GM19025 (cell line): ENCODE data around the gene UBALD2.
"Not testable (repeated sequence)": the region's sequence is repeated elsewhere in the genome, so short reads cannot be mapped to it uniquely, and the experiment has no call there.

Source experiments
- ATAC-seq: cut with Tn5 transposase; IDR thresholded peaks from one replicate; pipeline ENCODE4 v1.9.1; 2021; ENCODE audit warnings: mild to moderate bottlenecking, low read depth, moderate library complexity; ENCODE audit not compliant: unreplicated experiment

The UBALD2 gene

GRCh38 chr17:76275382-76276068 is 10.4 kb downstream of the UBALD2 start:
- ATAC-seq: no peak

DNA sequence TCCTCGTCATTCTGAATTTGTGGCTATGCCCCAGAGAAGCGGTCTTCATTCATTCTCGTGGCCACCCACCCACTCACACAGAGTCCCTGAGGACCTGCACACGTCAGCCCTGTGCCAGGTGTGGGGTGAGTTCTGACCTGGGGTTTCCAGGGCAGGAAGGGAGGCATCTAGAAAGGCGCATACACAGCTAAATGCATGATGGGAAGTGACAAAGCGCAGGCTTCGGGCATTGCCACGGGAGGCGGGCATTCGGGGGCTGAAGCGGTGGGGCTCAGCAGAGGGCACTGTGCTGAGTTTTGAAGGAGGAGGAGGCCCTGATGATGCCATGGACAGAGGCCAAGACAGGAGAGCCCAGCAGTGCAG is 10.9 kb downstream of the UBALD2 start:
- ATAC-seq: no peak

DNA sequence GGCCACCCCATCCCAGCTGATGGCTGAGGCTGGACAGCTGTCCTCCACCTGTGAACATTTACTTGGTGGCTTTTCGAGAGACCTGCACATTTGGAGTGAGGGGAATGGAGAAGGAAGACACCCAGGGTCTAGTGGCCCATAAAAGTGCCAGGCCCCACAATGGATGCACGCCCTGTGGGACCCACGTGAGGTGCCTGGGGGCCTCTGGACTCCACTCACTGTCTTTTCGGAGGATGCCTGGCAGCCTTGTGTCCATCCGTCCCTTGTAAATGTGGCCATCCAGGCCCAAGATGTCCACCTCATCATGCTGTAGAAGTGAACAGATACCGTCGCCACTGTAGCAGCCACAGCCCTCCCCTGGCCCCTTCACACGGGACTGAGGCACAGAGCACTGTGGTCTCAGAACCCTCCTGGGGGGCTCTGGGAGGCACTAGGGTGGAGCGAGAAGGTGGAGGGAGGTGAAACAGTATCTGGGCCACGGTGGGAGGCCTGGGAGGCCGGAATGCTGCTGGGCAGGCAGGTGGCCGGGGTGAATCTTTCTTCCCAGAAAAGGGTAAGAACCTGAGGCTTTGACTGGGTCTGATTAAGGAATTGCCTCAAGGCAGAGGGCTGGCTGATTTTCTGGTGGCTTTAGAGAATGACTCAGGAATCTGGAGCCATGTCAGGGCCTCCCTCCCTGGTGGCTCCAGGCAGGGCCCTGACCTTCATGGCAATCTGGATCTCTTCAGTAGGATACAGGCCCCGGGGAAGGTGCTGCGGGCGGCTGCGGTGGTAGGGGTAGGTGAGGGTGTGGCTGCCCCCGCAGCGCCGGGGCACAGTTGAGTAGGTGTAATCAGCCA is 11.5 kb downstream of the UBALD2 start:
- ATAC-seq: no peak

GRCh38 chr17:76277300-76278267 is 12.4 kb downstream of the UBALD2 start:
- ATAC-seq: no peak

DNA sequence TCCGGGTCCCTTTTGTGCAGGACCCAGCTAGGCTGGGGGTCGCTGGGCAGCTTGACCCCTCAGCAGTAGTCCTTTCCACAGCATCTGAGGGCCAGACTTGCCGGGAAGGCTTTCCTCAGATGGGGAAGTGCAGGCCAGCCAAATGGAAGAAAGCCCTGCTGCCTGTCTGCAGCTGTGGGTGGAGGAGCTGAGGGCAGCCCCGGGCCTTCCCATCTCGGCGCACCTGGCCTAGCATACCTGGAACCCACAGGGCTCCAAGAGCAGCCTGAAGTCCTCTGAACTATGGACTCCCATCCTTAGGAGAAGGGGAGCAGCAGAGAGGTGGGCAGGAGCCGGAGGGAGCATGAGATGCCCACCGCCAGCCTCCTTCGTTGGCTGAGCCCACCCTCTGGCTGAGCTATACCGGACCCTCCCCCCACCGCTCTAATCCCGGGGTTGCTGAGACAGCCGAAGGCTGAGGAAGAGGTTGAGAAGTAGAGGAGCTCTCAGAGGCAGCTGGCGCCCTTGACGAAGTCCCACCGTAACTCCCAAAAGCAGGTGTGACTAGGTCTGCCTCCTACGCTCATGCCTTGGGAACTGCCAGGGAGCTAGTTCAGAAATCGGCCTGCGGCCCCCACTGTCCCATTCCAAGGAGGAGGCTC is 13.2 kb downstream of the UBALD2 start:
- no peak for ATAC-seq

DNA sequence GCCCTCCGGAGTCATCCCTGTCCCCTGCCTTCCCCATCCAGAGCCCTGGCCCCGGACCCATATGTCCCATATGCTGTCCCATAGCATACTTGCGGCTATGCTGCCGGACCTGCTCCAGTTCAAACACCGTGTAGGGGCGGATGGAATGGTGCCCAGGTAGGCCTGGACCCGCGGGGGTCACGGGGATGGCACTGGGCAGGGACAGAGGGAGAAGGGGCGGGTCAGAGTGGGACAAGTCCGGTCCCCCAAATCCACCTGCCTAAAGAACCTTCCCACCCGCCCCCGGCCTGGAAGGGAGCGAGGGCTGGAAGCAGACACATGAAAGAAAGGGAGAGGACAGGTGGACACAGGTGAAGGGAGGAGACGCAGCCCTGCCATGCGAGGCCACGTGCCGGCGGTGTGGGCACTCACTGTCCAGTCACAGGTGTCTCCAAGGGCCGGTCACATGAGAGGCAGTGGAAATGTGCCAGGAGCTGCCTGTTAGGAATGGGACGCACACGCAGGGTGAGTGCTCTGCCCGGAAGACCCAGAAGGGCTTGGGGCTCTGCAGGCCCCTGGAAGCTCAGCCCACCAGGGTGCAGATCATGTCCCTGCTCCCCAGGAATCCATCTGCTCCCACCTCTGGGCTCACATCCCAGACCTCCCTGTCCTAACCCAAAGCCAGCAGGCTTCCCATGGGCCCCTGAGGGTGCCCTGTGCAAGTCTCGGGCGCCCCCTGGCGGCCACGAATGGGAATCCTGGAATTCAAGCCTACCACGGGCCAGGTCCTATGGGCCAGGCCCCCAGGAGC is 14.0 kb downstream of the UBALD2 start:
- ATAC-seq: no peak

DNA sequence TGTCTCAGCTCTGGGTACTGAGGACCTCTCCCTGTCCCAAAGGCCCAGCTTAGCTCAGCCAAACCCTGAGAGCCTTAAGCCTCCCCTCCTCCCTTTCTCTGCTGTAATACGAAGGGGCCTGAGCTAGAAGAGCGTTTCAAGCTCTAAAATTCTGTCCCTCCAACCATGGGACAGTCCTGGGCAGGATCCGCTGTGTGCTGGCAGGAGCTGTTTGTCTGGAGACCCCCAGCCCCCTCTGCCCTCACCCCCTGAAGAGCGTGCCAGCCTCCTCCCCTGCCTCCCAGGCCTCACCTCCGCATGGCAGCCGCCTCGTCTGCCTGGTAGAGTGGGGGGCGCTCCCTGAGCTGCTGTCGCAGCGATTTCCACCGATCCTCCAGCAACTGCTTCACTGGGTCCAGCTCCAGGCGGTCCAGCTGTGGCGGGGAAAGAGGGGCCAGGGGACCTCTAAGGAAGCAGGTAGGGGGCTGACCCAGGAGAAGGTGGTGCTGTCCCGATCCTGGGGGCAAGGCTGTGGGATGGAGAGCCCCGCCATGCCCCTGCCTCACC is 14.7 kb downstream of the UBALD2 start:
- no peak for ATAC-seq

GRCh38 chr17:76280650-76281049 is 15.5 kb downstream of the UBALD2 start:
- no peak for ATAC-seq

GRCh38 chr17:76281573-76282371 is 16.6 kb downstream of the UBALD2 start:
- ATAC-seq: no peak

DNA sequence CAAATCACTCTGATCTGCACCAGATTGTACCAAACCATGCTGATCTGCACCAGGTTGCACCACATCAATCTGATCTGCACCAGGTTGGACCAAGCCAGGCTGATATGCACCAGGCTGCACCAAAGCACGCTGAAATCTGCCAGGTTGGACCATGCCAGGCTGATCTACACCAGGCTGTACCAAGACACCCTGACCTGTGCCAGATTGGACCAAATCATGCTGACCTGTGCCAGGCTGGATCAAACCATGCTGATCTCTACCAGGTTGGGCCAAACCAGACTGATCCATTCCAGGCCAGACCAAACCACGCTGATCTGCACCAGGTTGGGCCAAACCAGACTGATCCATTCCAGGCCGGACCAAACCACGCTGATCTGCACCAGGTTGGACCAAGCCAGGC is 27.4 kb downstream of the UBALD2 start:
- no peak for ATAC-seq

- ATAC-seq: no peak
Measured at GRCh38 chr17:76293106-76293505, 28.0 kb downstream of the UBALD2 start.

DNA sequence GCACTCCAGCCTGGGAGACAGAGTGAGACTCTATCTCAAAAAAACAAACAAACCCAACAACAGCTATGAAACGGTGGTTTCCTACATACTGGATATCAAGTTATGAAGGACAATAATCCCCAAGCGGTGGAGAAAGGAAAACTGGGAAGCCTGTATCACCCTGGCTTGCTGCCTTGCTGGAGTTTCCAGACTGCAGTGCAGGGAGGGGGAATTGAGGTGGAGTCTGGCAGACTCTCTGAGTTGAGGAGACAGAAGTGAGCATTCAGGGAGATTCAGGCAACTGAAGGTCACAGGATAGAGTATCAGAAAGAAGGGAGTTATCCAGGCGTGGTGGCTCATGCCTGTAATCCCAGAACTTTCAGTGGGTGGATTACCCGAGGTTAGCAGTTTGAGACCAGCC is 31.0 kb downstream of the UBALD2 start:
- no peak for ATAC-seq

GRCh38 chr17:76296889-76297288 is 31.7 kb downstream of the UBALD2 start:
- ATAC-seq: no peak

- ATAC-seq: no peak
Measured at GRCh38 chr17:76297436-76297835, 32.3 kb downstream of the UBALD2 start.

GRCh38 chr17:76304226-76305134 is 39.3 kb downstream of the UBALD2 start:
- no peak for ATAC-seq

- ATAC-seq: not testable (repeated sequence)
Measured at GRCh38 chr17:76305135-76305454, 39.9 kb downstream of the UBALD2 start.

DNA sequence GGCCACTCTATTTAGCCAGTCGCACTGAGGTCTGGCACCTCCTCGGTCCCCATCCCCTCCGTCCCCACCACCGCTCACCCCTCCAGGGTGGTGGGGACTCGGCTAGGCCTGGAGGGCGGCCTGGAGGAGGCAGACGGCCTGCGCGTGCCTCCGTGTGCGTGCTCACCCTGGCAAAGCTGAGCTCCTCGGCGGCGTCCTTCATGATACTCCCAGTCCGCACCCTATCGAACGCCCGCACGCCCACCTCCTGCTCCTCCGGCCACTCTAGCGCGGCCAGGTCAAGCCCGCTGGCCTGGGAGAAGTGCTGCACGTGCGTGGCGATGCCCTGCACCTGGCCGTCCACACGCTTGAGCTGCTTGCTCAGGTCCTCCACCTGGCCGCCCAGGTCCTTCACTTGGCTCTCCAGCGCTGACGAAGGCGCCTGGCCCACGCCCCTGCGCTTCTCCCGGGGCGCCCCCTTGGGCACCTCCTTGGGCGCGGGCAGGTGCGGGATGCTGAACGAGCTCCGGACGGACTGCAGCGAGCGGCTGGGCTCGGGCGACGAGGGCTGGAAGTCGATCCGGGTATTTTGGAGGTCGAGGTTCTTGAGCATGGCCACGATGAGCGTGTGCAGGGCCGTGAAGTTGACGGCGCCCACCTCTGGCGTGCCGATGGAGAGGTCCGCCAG is 42.3 kb downstream of the UBALD2 start:
- ATAC-seq: no peak
